Activated naive CD4-positive, alpha-beta T cell treated with anti-CD3 and anti-CD28 coated beads, Interleukin-2, amount 50 U/mL, for 72 hours (primary cell): ENCODE results near the gene MEF2B. TPM values are rescaled to one million over a fixed set of nuclear protein-coding genes. Genes with fewer than 3 reads are reported as not detected.
A peak's percentile ranks its signal among the peaks of the same experiment; 100 is the strongest.

Source experiments
- ATAC-seq, 2 donors: fragments of 150-1000 bp; cut with Tn5 transposase; 2 replicates each; pipeline ENCODE4 v1.10.0; 2021; ENCODE audit warnings: mild to moderate bottlenecking in 2 of 2, moderate library complexity in 2 of 2
- DNase-seq, 2 donors: peaks; one replicate each; pipeline ENCODE4 v3.0.0; 2021 to 2022; ENCODE audit warnings: low spot score in 2 of 2
- H3K27ac Mint-ChIP-seq, 2 donors: one replicate each; pipeline ENCODE4 v1.8.0; 2022; ENCODE audit warnings: mild to moderate bottlenecking in 2 of 2, mixed read lengths in 2 of 2
- H3K36me3 Mint-ChIP-seq, 2 donors: one replicate each; pipeline ENCODE4 v1.8.0; 2022; ENCODE audit warnings: mixed read lengths in 2 of 2
- H3K9me3 Mint-ChIP-seq, 2 donors: one replicate each; pipeline ENCODE4 v1.8.0; 2022; ENCODE audit warnings: mixed read lengths in 2 of 2
- total RNA-seq, 2 donors: library from RNA; stranded (reverse); gene quantifications; one replicate each; pipeline ENCODE4 v1.2.3, GENCODE V29; 2022

Gene MEF2B
- 1 to 10 TPM; 2.4 to 3.4 TPM for total RNA-seq

DNA sequence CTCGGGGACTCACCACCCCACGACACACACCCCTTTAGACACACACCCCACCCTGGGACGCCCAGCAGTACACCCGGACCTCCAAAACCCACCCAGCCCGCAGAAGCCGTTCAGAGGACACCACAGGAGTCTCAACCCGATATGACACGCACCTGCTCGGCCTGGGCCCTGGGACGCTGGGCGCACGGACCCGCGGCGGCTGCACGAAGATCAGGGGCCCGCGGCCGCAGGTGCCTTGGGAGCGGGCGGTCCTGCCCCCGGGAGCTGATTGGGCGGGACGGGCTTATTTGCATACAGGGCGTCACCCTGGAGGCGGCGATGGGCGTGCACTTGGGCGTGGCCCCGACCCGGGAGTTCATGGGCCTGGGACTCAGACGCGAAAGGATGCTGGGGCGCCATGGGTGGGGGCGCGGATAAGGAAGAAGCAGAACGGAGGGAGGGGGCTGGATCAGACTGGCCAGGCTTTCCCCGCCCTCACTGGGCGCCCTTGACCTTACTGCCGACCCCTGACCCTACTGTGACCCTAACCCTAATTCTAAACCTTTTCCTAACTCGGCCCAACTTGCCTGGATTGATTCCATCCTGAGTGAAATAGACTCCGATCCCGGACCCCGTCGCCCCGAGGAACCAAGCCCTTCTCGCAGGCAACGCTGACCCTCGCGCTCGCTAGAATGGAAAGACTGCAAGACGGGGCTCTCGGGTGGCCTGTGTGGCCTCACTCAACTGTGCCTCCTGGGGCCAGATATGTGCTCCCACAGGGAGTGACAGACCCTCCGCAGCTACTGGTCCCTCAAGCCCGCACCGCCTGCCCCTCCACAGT, at the start of gene MEF2B:
MEF2B (minus strand) TSS at position 211 of the 820 bp plus-strand sequence. CDS start 19,528 bp downstream, outside the sequence.
- peak; percentile 82 to 97 for ATAC-seq
- H3K36me3 Mint-ChIP-seq = no peaks in the 10 kb centered on the region
- no peaks in the 10 kb centered on the region for H3K9me3 Mint-ChIP-seq
- peak within 1 kb of the TSS; percentile 3 to 11 for H3K27ac Mint-ChIP-seq
- DNase-seq = peak in 1 of 2 donors; percentile 82

DNA sequence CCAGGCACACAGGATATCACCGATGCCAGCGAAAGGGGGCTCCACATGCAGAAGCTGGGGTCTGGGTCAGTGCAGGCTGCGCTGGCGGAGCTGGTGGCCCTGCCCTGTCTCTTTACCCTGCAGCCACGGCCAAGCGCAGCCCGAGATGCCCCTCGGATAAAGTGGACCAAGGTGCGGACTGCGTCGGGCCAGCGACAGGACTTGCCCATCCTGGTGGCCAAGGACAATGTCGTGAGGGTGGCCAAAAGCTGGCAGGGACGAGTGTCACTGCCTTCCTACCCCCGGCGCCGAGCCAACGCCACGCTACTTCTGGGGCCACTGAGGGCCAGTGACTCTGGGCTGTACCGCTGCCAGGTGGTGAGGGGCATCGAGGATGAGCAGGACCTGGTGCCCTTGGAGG, 48.8 kb upstream of the MEF2B start:
- H3K36me3 Mint-ChIP-seq = no peaks in the 10 kb centered on the region
- ATAC-seq (no peak), DNase-seq (no peak)
- no peak overlapping the region for H3K27ac Mint-ChIP-seq
- no peaks in the 10 kb centered on the region for H3K9me3 Mint-ChIP-seq

DNA sequence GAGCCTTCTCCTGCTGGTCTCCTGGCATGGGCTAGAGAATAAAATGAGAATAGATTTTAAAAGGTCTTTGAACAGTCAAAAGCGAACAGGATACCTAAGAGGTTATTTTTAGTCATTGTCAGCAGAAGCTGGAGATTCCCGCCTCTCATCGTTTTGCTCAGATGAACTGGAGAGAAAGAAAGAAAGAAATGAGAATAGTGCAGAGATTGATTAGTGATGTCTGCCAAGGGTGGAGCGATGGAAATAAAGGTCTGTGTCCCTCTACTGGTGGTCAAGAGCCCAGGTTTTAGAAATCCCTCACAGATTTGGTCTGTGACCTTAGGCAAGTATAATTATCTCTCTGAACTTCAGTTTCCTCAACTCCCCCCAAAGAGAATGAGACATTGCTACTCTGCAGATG, 47.0 kb upstream of the MEF2B start:
- no peak for ATAC-seq
- H3K9me3 Mint-ChIP-seq = no peaks in the 10 kb centered on the region
- H3K27ac Mint-ChIP-seq = no peak overlapping the region
- no peak for DNase-seq
- peaks cover 0 to 5% of the 10 kb centered on the region in 2 donors for H3K36me3 Mint-ChIP-seq

DNA sequence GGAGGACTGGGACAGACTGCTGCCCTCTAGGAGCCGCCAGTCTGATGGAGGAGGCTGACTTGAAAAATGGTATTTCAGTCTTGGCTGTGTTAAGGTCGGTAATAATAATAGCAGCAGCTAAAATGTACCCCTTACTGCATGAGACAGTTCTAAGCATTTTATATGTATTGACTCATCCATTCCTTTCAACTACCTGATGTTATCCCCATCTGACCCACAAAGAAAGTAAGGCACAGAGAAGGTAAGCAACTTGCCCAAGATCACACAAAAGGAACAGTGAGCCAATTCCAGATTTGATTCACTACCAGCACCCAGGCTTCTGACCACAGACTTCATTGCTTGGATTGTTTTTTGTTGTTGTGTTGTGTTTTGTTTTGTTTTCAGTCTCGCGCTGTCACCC, 45.7 kb upstream of the MEF2B start:
- DNase-seq (no peak), ATAC-seq (peak; percentile 43 to 77)
- Mint-ChIP-seq H3K9me3 (no peaks in the 10 kb centered on the region), H3K36me3 (peaks cover 0 to 5% of the 10 kb centered on the region in 2 donors), H3K27ac (no peak overlapping the region)

DNA sequence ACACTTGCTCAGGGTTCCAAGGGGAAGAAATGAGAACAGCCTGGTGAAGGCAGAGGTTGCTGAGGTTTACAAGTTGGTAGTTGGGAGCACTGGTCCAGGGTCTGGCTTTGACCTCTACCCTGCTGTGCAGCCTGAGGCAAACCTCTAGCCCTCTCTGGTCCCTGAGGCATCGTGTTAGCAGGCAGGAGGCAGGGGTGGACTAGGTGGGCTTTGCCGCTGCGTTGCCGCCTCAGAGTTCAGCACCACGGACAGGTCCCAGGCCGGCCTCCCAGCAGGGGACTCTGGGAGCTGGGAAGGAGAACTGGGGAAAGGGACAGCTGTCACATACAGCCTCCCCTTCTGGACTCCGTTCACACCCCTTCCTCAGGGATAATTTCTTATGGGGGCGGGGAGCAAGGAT, 44.8 kb upstream of the MEF2B start:
- ATAC-seq = no peak
- Mint-ChIP-seq H3K36me3 (peaks cover 0 to 5% of the 10 kb centered on the region in 2 donors), H3K9me3 (no peaks in the 10 kb centered on the region), H3K27ac (no peak overlapping the region)
- DNase-seq = peak in 1 of 2 donors; percentile 46

DNA sequence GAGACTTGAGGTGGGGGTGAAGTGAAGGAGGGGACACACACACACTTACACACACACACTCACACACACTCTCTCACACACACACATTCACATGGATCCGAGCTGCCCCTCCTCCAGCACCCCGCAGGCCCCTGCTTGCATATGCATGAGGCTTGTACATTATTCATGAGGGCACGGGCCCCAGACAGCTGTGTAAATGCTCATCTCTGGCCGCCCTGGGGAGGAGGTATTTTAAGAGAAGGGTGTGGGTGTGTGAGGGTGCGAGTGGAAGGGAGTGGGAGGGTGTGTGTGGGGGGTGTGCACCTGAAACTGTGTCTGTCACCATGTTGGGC, 44.1 kb upstream of the MEF2B start:
- Mint-ChIP-seq H3K9me3 (no peaks in the 10 kb centered on the region), H3K36me3 (peaks cover 0 to 5% of the 10 kb centered on the region in 2 donors), H3K27ac (no peak overlapping the region)
- DNase-seq (no peak), ATAC-seq (no peak)

DNA sequence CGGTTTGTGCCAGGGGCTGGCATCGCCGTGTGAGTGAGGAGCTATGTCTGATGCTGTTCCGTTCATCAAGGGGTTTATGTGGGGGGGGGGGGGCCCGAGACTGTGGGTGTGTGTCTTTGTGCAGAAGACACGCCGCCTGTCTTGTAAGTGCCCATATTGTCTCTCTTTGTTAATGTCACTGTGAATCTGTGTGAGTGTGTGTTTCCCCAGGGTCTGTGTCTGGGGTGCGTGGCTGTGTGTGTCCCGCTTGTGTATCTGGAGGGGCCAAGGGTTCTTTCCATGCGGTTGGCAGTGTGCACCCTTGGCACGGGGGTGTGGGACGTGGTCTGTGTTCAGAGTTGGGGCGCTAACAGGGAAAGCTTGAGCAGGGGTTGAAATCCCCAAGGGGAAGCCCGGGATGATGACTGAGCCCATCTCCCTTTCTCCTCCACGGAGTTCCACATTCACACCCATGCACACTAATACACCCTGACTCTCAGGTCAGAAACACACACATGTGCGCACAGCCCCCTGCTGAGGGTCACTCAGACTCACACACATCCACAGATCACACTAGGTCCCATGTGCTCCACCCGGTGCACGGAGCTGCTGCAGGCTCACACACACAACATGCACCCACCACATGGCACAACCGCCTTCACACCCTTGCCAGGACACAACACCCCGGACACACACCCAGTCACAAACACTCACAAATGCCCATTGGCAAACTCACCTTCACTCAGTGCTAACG, 43.5 kb upstream of the MEF2B start:
- Mint-ChIP-seq H3K36me3 (peaks cover 0 to 5% of the 10 kb centered on the region in 2 donors), H3K9me3 (no peaks in the 10 kb centered on the region), H3K27ac (no peak overlapping the region)
- DNase-seq (no peak), ATAC-seq (no peak)

DNA sequence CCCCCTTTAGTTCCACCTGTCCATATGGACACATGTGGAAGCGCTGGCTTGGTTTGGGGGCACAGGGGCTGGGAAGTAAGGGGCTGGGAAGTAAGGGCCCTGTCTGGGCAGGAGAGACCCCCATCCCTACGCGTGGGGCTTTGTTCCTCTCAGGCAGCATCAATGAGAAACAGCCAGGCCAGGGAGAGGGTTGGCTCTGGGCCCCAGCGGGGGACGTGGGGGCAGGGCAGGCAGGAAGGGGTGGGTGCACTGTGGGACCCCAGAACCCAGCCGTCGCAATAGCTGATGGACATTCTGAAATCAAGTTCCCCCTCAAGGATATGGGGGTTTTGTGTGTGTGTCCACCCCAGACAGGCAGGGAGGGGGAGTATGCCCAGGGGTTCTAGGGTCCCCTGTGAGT, 42.9 kb upstream of the MEF2B start:
- no peak for DNase-seq
- peaks cover 0 to 5% of the 10 kb centered on the region in 2 donors for H3K36me3 Mint-ChIP-seq
- no peaks in the 10 kb centered on the region for H3K9me3 Mint-ChIP-seq
- no peak overlapping the region for H3K27ac Mint-ChIP-seq
- ATAC-seq = no peak

DNA sequence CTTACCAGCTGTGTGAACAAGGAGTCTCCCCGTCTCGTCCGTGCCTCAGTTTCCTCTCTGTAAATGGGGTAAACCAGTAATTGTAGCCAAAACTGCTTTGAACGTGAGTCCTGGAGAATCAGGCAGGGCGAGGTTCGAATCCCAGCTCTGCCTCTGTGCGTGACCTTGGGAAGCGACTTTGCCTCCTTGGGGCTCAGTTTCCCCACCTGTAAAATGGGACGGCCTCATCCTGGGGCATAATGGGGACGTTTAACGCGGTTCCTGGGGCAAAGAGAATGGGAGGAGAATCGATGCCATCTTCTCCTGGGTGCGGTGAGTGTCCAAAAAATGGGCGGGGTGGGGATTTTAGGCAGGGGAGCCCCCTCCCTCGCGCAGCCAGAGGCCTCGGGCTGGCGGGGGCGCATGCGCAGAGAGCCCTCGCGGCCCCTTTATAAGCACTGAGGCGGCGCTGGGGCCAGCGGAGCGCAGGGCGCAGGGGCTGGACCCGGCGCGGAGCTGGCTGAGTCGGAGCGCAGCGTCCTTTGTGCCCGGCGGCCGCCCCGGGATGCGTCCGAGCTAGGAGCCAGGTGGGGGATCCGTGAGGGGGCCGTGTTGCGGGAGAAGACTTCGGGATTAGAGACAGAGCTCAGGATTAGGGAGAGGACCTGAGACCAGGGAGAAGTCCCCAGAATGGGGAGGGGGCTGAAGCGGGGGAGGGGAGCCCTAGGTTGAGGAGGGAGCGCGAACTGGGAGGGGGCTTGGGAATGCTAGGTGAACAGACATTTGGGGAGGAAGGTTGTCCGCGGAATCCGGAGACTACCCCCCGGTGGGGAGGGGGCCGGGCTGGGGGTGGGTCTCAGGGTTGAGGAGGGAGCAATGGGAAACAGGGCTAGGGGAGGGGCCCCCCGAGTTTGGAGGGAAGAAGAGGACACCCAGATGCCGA, 41.7 kb upstream of the MEF2B start, which contains the start of gene NCAN:
NCAN (plus strand) TSS at position 460 of the 922 bp plus-strand sequence. CDS start 4,996 bp downstream, outside the sequence.
- Mint-ChIP-seq H3K36me3 (peaks cover 0 to 5% of the 10 kb centered on the region in 2 donors), H3K27ac (no peak within 1 kb of the TSS), H3K9me3 (peaks cover 0 to 11% of the 10 kb centered on the region in 2 donors)
- no peak for ATAC-seq
- DNase-seq = no peak

DNA sequence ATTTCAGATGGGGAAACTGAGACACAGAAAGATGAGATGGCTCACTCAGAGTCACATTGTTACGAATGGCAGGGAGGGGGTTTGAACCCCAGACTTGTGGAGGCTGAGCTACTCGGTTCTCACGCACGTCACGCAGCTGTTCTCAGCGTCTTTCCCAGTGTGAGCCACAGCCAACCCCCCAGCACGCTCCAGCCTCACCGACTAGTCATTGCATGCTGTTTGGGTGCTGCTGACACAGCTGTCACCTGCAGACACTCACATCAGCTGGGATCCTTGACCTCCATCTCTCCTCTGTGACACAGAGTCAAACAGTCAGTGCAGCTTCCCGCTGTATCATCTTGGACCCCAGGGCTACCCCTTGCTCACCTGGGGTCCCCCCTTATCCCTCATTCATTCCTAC, 39.3 kb upstream of the MEF2B start:
- no peak for ATAC-seq
- Mint-ChIP-seq H3K36me3 (peaks cover under 1 to 5% of the 10 kb centered on the region in 2 donors), H3K9me3 (peaks cover 0 to 12% of the 10 kb centered on the region in 2 donors), H3K27ac (no peak overlapping the region)
- DNase-seq = no peak

DNA sequence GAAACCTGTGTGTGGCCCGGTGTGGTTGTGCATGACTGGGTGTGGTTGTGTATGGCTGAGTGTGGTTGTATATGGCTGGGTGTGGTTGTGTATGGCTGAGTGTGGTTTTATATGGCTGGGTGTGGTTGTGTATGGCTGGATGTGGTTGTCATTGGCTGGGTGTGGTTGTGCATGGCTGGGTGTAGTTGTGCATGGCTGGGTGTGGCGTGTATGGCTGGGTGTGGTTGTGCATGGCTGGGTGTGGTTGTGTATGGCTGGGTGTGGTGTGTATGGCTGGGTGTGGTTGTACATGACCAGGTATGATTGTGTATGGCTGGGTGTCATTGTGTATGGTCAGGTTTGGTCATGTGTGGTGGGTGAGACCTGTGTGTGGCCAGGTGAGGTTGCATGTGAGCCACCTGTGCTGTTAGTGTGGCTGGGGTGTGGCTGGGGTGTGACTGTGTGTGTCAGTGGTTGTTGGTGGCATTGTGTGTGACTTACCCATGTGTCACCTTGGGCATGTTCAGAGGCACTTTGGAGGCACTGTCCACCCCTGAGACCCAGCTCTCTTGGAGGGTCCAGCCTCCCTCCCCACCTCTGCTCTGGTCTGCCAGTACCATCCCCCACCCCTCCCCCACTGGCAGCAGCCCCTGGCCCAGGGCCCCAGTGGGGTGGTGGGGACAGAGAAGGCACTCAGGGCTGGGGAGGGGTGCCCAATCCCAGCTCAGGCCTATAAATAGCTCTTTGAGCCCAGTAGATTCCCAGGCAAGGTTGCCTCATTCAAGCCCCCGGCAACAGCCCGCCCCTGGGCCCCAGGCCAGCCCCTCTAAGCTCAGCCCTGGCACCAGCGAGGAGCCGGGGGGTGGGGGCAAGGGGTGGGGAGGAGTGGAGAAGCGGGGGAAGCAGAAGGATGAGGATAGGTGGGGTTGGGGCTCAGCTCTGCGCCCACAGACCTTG, 37.8 kb upstream of the MEF2B start:
- Mint-ChIP-seq H3K9me3 (peaks cover 0 to 16% of the 10 kb centered on the region in 2 donors), H3K36me3 (peaks cover 5 to 10% of the 10 kb centered on the region in 2 donors), H3K27ac (no peak overlapping the region)
- ATAC-seq (no peak), DNase-seq (no peak)

DNA sequence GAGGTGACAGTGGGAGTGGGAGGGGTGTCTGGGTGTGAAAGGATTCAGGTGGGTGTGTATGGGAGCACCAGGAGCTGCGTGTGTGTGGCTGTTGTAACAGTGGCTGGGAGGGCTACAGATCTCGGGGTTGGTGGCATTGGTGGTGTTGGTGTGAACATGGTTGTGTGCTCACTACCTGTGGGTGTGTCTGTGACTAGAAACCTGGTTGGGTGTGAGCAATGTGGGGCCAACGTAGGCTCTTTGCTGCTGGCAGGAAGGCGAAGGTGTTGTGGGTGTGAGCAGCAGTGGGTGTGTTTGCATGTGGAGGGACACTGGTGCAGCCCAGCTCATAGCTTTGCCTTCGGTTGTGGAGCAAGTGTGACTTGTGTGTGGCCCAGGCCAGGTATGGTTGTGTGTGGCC, 36.9 kb upstream of the MEF2B start:
- DNase-seq (no peak), ATAC-seq (no peak)
- Mint-ChIP-seq H3K36me3 (peaks cover 14 to 20% of the 10 kb centered on the region in 2 donors), H3K27ac (no peak overlapping the region), H3K9me3 (peaks cover 0 to 16% of the 10 kb centered on the region in 2 donors)

DNA sequence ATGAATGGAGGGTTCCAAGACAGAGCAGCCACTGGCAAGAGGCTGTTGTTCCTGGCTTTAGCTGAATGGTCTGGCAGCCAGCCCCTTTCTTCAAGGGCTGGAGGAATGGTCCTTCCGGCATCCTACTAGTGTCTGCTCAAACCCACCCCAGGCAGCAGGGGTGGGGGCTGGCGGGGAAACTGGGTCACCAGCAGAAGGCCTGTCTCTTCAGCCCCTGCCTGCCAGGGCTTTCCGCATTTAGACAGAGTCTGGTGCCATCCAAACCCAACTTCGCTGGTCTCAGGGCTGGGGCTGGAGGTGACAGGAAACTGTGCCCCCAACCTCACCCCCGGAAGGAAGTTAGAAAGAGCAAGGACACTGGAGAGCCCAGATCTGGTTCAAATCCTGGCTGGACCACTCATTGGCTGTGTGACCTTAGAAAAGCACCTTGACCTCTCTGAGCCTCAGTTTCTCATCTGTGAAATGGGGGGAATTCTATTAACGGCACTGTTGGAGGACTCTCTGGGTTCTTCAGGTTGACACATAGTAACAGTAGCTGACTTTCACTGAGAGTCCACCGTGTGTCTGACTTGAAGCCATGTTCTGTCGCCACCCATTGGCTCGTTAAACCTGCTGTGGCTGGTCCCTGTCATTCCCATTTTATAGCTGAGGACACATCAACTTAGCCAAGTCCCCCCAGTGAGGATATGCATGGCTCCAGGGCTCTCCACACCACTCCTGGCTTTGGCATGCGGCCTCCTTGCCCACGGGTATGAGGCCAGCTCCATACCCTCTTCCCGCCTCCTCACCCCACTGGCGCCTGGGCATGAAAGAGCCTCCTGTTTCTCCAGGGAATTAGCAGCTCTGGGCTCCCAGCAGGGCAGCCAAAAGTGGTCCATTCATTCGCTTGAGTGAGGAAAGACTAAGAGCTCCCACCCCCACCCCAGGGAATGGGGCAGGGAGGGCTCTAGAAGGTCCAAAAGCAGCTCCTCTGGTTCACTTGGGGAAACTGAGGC, 35.6 kb upstream of the MEF2B start:
- DNase-seq (no peak), ATAC-seq (no peak)
- peaks cover 18 to 22% of the 10 kb centered on the region in 2 donors for H3K36me3 Mint-ChIP-seq
- H3K27ac Mint-ChIP-seq = no peak overlapping the region
- peaks cover 0 to 16% of the 10 kb centered on the region in 2 donors for H3K9me3 Mint-ChIP-seq

DNA sequence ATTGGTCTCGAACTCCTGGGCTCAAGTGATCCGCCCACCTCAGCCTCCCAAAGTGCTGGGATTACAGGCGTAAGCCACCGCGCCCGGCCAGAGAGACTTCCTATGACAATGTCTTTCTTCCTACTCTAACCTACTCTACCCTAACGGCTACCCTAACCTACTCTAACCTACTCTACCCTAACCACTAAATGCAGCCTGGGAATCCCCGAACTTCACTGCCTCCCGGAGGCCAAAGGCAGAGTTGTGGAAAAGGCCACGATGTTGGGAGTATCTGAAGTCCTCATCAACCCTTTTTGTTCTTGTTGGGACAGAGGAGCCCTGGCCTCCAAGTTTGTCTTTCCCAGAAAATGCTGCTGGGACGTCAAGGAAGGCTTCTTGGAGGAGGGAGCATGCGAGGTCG, 34.1 kb upstream of the MEF2B start:
- Mint-ChIP-seq H3K36me3 (peaks cover 18 to 31% of the 10 kb centered on the region in 2 donors), H3K27ac (peak overlapping the region in 1 of 2 donors; percentile 92), H3K9me3 (peaks cover 0 to 16% of the 10 kb centered on the region in 2 donors)
- ATAC-seq (no peak), DNase-seq (no peak)
